ENCODE results near the gene TBC1D22B. TPM values are rescaled to one million over a fixed set of nuclear protein-coding genes. Genes with fewer than 3 reads are reported as not detected.

The TBC1D22B gene
- total and polyA plus RNA-seq, 2 donors (not counting 3 experiments of a cell fraction or from before 2014, with no cell fraction given) = 13.1 to 13.6 TPM

DNA sequence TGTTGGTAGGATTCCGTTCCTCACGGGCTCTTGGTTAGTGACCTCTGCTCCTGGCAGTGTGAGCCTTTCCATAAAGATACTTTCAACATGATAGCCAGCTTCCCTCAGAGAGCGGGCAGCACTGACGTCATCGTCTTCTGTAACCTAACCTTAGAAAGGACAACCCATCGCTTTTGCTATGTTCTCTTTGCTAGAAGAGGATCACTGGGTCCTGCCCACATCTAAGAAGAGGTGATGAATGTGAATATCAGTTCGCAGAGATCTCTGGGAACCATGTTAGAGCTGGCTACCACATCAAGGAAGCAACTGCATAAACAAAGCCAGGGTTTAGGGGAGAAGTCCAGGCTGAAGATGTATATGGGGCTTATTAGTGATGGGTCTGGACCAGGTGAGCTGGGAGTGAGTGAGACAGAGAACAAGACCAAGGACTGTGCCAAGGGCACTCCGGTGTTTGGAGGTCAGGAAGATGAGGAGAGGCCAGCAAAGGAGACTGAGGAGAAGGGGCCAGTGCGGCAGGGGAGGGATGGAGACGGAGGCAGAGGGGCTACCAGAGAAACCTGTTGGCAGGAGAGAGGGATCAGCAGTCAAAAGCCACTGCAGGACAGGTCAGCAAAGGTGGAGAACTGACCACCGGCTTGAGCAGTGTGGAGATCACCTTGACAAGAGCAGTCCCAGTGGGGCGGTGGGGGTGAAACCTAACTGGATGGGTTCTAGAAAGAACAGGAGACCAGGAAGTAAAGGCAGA lies 47.9 kb upstream of the TBC1D22B start:
- Histone ChIP-seq H3K4me2 (ENCODE audit: insufficient read depth, low read length) (no peak overlapping the region), H3K4me1 (ENCODE audit: control insufficient read depth, extremely low read depth, insufficient read depth, low read length) (no peaks in the 10 kb centered on the region), H3K9ac (replicated peaks; ENCODE audit: extremely low read depth, insufficient read depth, low read length) (no peak overlapping the region), H3K79me2 (ENCODE audit: control insufficient read depth, insufficient read depth, low read length) (no peaks in the 10 kb centered on the region), H3K27me3 (ENCODE audit: control insufficient read depth in 2 of 2, insufficient read depth in 2 of 2, low read length in 2 of 2) (peaks cover 15 to 18% of the 10 kb centered on the region in 2 experiments), H3K27ac (ENCODE audit: insufficient read depth, low read depth, low read length) (no peak overlapping the region), H3K4me3 (replicated peaks in 1 of 3; ENCODE audit: insufficient read depth in 1 of 3, low read depth in 1 of 3, low read length in 3 of 3) (no peak overlapping the region), H3K9me3 (replicated peaks; ENCODE audit: control insufficient read depth, insufficient read depth, low read length) (no peaks in the 10 kb centered on the region), H4K20me1 (replicated peaks; ENCODE audit: control insufficient read depth, extremely low read depth, insufficient read depth, low read length) (no peaks in the 10 kb centered on the region), H3K36me3 (ENCODE audit: control insufficient read depth in 2 of 2, extremely low read depth in 1 of 2, insufficient read depth in 2 of 2, low read length in 2 of 2) (no peaks in the 10 kb centered on the region), H3K9me1 (replicated peaks; ENCODE audit: control insufficient read depth, extremely low read depth, insufficient read depth, low read length) (no peaks in the 10 kb centered on the region), H2AFZ (ENCODE audit: low read depth, low read length) (no peak overlapping the region)
- POLR2A ChIA-PET = interaction anchor here (0.8 kb wide), 1 partner anchor 181 kb away, joined by 3 read pairs; no protein-coding TSS in a partner anchor
- no peak for TF ChIP-seq EZH2 (IDR thresholded peaks at IDR 0.05; ENCODE audit: borderline replicate concordance, low read depth, low read length, severe bottlenecking)
- BruUV-seq (replicated peaks) = no TSS peak
- no peak for DNase-seq (ENCODE audit: low read depth, low spot score)
- FAIRE-seq = no peak
- dilution Hi-C loops (cut with MboI; ENCODE audit: extremely low pct_ligation_motif_present, low sequenced_read_pairs) (no loop called here), intact Hi-C loops (cut with micrococcal nuclease) (loop anchor here (1.0 to 2.0 kb wide), 5 partner anchors 37 to 443 kb away; partner anchors contain the start of gene C6orf89)
- CTCF ChIA-PET = interaction anchor here (0.5 to 12.5 kb wide), 69 partner anchors 8 to 446 kb away, joined by 3 to 330 read pairs (median 4); partner anchors contain the start of genes C6orf89, MTCH1, PIM1 and TBC1D22B

DNA sequence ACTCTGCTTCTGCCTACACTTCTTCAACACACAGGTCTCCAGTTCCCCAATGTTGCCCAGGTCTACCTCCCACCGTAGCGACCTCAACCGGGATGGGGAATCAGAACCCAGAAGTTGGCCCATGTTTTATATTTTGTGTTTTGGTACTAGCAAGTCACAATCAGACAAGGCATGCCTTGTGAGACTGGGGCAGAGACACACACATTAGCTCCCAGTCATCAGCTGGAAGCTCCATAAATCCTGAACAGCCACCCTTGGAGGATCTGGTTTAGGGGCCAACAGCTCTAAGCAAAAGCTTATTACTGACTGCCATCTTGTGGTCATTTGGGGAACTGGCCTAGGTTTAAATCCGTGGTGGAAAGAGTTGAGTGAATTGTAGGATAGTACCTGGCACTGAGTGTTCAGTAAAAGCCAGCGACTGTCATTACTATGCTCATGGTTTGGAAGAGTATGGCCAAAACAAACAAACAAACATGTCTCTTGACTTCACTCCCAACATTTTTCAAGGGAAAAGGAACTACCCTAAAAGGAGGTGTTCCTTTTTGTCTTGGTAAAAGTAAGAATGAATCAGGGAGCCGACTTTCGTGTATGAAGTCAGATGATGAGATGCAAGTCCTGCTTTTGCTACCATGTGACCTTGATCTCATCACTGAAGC lies 47.1 kb upstream of the TBC1D22B start:
- Histone ChIP-seq H3K27me3 (ENCODE audit: control insufficient read depth in 2 of 2, insufficient read depth in 2 of 2, low read length in 2 of 2) (peaks cover 12 to 18% of the 10 kb centered on the region in 2 experiments), H3K9me3 (replicated peaks; ENCODE audit: control insufficient read depth, insufficient read depth, low read length) (no peaks in the 10 kb centered on the region), H3K9ac (replicated peaks; ENCODE audit: extremely low read depth, insufficient read depth, low read length) (no peak overlapping the region), H3K79me2 (ENCODE audit: control insufficient read depth, insufficient read depth, low read length) (no peaks in the 10 kb centered on the region), H2AFZ (ENCODE audit: low read depth, low read length) (no peak overlapping the region), H3K4me1 (ENCODE audit: control insufficient read depth, extremely low read depth, insufficient read depth, low read length) (no peaks in the 10 kb centered on the region), H3K9me1 (replicated peaks; ENCODE audit: control insufficient read depth, extremely low read depth, insufficient read depth, low read length) (no peaks in the 10 kb centered on the region), H4K20me1 (replicated peaks; ENCODE audit: control insufficient read depth, extremely low read depth, insufficient read depth, low read length) (no peaks in the 10 kb centered on the region), H3K27ac (ENCODE audit: insufficient read depth, low read depth, low read length) (no peak overlapping the region), H3K4me2 (ENCODE audit: insufficient read depth, low read length) (no peak overlapping the region), H3K36me3 (ENCODE audit: control insufficient read depth in 2 of 2, extremely low read depth in 1 of 2, insufficient read depth in 2 of 2, low read length in 2 of 2) (no peaks in the 10 kb centered on the region), H3K4me3 (replicated peaks in 1 of 3; ENCODE audit: insufficient read depth in 1 of 3, low read depth in 1 of 3, low read length in 3 of 3) (no peak overlapping the region)
- no peak for TF ChIP-seq EZH2 (IDR thresholded peaks at IDR 0.05; ENCODE audit: borderline replicate concordance, low read depth, low read length, severe bottlenecking)
- TF ChIP-seq, protein P1, sequence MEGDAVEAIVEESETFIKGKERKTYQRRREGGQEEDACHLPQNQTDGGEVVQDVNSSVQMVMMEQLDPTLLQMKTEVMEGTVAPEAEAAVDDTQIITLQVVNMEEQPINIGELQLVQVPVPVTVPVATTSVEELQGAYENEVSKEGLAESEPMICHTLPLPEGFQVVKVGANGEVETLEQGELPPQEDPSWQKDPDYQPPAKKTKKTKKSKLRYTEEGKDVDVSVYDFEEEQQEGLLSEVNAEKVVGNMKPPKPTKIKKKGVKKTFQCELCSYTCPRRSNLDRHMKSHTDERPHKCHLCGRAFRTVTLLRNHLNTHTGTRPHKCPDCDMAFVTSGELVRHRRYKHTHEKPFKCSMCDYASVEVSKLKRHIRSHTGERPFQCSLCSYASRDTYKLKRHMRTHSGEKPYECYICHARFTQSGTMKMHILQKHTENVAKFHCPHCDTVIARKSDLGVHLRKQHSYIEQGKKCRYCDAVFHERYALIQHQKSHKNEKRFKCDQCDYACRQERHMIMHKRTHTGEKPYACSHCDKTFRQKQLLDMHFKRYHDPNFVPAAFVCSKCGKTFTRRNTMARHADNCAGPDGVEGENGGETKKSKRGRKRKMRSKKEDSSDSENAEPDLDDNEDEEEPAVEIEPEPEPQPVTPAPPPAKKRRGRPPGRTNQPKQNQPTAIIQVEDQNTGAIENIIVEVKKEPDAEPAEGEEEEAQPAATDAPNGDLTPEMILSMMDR (IDR thresholded peaks at IDR 0.05; ENCODE audit: extremely low read depth in 1 of 2, insufficient read depth in 1 of 2, low read depth in 1 of 2, low read length in 2 of 2) = peak; percentile 80 to 91
- DNase-seq (ENCODE audit: low read depth, low spot score) (peak; percentile 82), FAIRE-seq (peak; percentile 95)
- BruUV-seq (replicated peaks) = no TSS peak
- CTCF ChIA-PET = interaction anchor here (0.5 to 12.5 kb wide), 64 partner anchors 9 to 446 kb away, joined by 3 to 330 read pairs (median 4); partner anchors contain the start of genes C6orf89, MTCH1, PIM1 and TBC1D22B
- dilution Hi-C loops (cut with MboI; ENCODE audit: extremely low pct_ligation_motif_present, low sequenced_read_pairs) = no loop called here
- POLR2A ChIA-PET = no interaction called here
- intact Hi-C loops (cut with micrococcal nuclease) = loop anchor here (1.0 to 2.0 kb wide), 5 partner anchors 38 to 444 kb away; partner anchors contain the start of gene C6orf89

All from endothelial cell of umbilical vein (primary cell).